Omental fat pad (tissue), 4 donors: ENCODE results near the gene CTF1. TPM values are rescaled to one million over a fixed set of nuclear protein-coding genes. Genes with fewer than 3 reads are reported as not detected.

Experiments
- ATAC-seq: fragments of 150-250 bp; one replicate; pipeline ENCODE4 v1.9.1; 2016; ENCODE audit warnings: mild to moderate bottlenecking, moderate library complexity; ENCODE audit not compliant: low FRiP score
- DNase-seq: peaks from one replicate; pipeline ENCODE4 v3.0.0-alpha.2; 2019; ENCODE audit warnings: low spot score
- total RNA-seq, 4 donors: library from RNA; depleted of rRNA; stranded (reverse); fragments of >200 nt; gene quantifications; one replicate each; pipeline ENCODE4 v1.1.0, GENCODE V29; 2016
- TF ChIP-seq, protein P1 (sequence below), 3 donors: fragments of 450-650 bp; IDR thresholded peaks; one replicate each; pipeline ENCODE4 v1.5.1; 2016 to 2017; ENCODE audit warnings: antibody characterized with exemption in 3 of 3, mild to moderate bottlenecking in 3 of 3, moderate library complexity in 2 of 3

The CTF1 gene
- total RNA-seq, 4 donors from 2014 or later = 1.7 to 3.5 (median 2.3) TPM

DNA sequence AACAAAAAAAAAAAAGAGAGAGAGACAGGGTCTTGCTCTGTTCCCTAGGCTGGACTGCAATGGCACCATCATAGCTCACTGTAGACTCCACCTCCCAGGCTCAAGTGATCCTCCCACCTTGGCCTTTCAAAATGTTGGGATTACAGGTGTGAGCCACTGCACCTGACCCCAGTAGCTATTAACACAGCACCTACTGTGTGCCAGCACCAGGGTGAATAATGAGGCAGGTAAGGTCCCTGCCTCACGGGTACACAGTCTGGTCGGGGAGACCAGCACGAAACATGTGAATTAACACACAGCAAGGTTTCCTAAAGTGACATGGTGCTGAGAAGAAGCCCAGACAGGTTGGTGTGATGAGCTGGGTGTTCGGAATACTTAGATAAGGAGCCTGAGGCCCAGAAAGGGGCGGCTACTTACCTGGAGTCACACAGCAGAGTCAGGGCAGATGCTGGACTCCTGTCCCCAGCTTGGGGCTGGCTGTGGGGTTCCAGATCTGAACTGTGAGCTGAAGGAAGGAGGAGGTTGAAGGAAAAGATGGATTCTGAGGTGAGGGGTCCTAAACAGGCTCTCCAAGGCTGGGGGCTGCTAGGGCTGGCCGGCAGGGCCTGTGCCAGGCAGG lies 16.5 kb downstream of the CTF1 start:
- ATAC-seq (no peak), DNase-seq (no peak)
- TF ChIP-seq, protein P1, sequence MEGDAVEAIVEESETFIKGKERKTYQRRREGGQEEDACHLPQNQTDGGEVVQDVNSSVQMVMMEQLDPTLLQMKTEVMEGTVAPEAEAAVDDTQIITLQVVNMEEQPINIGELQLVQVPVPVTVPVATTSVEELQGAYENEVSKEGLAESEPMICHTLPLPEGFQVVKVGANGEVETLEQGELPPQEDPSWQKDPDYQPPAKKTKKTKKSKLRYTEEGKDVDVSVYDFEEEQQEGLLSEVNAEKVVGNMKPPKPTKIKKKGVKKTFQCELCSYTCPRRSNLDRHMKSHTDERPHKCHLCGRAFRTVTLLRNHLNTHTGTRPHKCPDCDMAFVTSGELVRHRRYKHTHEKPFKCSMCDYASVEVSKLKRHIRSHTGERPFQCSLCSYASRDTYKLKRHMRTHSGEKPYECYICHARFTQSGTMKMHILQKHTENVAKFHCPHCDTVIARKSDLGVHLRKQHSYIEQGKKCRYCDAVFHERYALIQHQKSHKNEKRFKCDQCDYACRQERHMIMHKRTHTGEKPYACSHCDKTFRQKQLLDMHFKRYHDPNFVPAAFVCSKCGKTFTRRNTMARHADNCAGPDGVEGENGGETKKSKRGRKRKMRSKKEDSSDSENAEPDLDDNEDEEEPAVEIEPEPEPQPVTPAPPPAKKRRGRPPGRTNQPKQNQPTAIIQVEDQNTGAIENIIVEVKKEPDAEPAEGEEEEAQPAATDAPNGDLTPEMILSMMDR (IDR thresholded peaks at IDR 0.05) = no peak

DNA sequence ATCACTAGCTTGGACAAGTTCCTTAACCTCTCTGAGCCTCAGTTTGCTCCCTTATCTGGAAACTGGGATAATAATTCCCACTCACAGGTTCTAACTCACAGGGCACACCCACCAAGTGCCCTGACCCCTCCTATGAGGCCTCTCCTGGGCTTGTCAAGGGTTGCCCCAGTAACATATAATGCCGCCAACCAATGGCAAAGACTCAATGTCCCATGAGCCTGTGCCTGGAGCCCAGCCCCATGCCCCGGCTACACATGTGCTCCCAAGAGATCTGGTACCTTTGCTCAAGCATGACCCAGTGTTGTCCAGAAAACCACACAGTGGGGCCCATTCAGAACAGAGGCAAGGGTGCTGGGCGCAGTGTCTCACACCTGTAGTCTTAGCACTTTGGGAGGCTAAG lies 18.4 kb downstream of the CTF1 start:
- ATAC-seq (no peak), DNase-seq (no peak)
- TF ChIP-seq, protein P1 (IDR thresholded peaks at IDR 0.05) = no peak

DNA sequence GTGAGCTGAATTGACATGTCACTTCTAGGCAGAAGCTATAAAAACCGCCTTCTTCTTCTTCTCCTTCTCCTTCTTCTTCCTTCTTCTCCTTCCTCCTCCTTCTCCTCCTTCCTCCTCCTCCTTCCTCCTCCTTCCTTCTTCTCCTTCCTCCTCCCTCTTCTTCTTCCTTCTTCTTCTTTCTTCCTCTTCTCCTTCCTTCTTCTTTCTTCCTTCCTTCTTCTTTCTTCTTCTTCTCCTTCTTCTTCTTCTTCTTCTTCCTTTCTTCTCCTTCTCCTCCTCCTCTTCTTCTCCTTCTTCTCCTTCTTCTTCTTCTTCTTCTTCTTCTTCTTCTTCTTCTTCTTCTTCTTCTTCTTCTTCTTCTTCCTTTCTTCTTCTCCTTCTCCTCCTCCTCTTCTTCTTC lies 22.2 kb downstream of the CTF1 start:
- no peak for DNase-seq
- no peak for ATAC-seq
- TF ChIP-seq, protein P1 (IDR thresholded peaks at IDR 0.05) = no peak

DNA sequence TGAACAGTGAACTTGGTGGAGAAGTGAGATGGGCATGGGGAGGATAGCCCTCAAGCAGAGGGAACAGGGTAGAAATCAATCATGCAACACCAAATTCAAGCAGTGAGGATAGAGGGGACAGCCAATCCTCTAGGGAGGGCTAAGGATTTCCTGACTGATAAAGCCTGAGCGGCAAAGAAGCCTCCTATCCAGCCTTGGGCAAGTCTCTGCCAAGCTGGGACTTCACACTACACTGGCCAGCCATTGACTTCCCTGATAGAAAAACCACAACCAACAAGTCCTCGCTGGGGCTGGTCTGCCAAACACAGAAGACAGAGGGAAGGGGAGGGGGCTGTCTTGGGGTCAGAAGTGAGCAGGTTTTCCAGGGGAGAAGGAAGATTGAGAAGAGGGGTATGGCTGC lies 24.5 kb downstream of the CTF1 start:
- DNase-seq (no peak), ATAC-seq (no peak)
- TF ChIP-seq, protein P1 (IDR thresholded peaks at IDR 0.05) = no peak

DNA sequence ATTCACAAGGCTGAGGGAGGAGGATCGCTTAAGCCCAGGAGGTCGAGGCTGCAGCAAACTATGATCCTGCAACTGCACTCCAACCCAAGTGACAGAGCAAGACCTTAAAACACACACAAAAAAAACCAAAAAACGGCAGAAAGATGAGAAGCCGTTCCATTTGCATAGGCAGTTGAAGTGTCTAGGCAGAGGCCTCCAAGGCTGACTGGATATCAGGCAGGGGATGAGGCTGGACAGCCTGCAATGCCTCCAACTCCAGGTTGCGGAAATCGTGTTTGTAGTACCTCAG lies 25.0 kb downstream of the CTF1 start:
- TF ChIP-seq, protein P1 (IDR thresholded peaks at IDR 0.05) = no peak
- ATAC-seq (no peak), DNase-seq (no peak)

DNA sequence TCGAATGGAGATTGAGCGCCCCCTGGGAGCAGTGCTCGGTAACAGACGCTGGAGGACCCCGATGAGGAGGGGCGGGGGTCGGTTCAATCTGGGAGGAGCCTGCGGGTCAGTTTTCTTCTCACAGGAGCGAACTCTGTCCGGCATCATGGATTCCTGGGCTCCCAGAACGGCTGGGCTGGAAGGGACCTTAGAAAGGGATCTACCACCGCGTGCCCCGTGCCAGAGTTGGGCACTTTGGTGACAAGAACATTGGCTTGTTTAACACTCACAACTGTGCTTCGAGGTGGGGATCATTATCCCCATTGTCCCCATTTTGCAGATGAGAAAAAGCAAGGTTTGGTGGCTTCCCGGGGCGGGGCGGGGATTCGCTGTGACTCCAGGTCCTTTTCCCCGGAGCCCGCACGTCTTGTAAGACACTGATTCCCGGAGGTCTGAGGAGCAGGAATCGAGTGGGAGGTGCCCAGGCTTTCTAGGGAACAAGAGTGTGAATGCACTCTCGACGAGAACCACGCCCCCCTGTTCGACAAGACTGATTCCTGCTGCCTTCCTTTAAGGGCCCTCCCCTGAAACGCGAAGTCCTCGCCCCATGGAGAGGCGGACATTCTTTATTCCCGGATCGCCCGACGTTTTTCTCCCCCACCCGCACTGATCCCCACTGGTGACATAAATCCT lies 25.5 kb downstream of the CTF1 start:
- peak; percentile 39 for ATAC-seq
- peak; percentile 87 for DNase-seq
- TF ChIP-seq, protein P1 (IDR thresholded peaks at IDR 0.05) = peak in 2 of 3 donors; percentile 3 to 64

DNA sequence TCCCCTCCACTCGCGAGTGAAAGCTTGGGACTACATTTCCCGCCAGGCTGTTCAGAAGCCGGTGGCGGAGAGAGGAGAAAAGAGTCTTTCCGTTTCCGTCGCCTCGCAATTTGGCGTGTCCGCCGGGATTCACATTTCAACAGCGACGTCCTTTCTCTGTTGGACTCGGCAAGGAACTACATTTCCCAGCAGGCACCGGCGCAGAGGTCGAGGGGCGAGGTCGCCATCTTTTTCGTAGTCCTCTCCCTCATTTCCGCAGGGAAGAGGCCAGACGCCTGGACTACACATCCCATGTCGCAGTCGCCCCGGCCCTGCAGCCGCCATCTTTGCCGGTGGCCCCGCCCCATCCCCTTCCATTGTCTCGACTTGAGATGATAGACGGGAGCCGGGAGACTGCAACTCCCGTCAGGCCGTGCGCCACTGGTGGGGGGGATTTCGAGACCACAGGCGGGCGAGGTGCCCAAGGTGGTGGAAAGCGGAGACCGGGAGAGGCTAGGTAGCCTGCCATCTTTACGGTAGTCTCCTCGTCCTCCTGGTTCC lies 26.1 kb downstream of the CTF1 start:
- ATAC-seq (peak; percentile 89), DNase-seq (peak; percentile 96)
- TF ChIP-seq, protein P1 (IDR thresholded peaks at IDR 0.05) = no peak
